NCI-H748 treated with DMSO at 0.1 percent for 48 hours (cell line): ENCODE measurements around the gene DUSP9.

ENCODE experiments used
- DNase-seq: peaks from one replicate; lab custom pipeline; 2025; lab: John Stamatoyannopoulos, UW

Gene DUSP9

GRCh38 chrX:153621949-153622598 lies 24.9 kb upstream of the DUSP9 start:
- no peak for DNase-seq

GRCh38 chrX:153622661-153623309 lies 24.2 kb upstream of the DUSP9 start:
- DNase-seq, result no peak

GRCh38 chrX:153623310-153624029 lies 23.5 kb upstream of the DUSP9 start:
- DNase-seq, result no peak

GRCh38 chrX:153624196-153625091 lies 22.6 kb upstream of the DUSP9 start:
- no peak for DNase-seq

GRCh38 chrX:153625271-153626024 lies 21.6 kb upstream of the DUSP9 start:
- no peak for DNase-seq

- DNase-seq, result no peak
Measured at GRCh38 chrX:153626025-153626633, 20.9 kb upstream of the DUSP9 start.

GRCh38 chrX:153626863-153627674 lies 19.9 kb upstream of the DUSP9 start:
- no peak for DNase-seq

- DNase-seq, result no peak
Measured at GRCh38 chrX:153627675-153628111, 19.3 kb upstream of the DUSP9 start.

GRCh38 chrX:153628129-153628528 lies 18.9 kb upstream of the DUSP9 start:
- DNase-seq, result no peak

- DNase-seq, result no peak
Measured at GRCh38 chrX:153628665-153629064, 18.3 kb upstream of the DUSP9 start.

- DNase-seq, result no peak
Measured at GRCh38 chrX:153631346-153631745, 15.7 kb upstream of the DUSP9 start.

- no peak for DNase-seq
Measured at GRCh38 chrX:153631907-153632594, 15.0 kb upstream of the DUSP9 start.

GRCh38 chrX:153632595-153632946 lies 14.4 kb upstream of the DUSP9 start:
- DNase-seq, result no peak

- DNase-seq, result no peak
Measured at GRCh38 chrX:153633048-153633447, 14.0 kb upstream of the DUSP9 start.

GRCh38 chrX:153633607-153634180 lies 13.3 kb upstream of the DUSP9 start:
- DNase-seq, result no peak

- no peak for DNase-seq
Measured at GRCh38 chrX:153634236-153634635, 12.8 kb upstream of the DUSP9 start.

GRCh38 chrX:153634832-153635231 lies 12.2 kb upstream of the DUSP9 start:
- no peak for DNase-seq

- no peak for DNase-seq
Measured at GRCh38 chrX:153635388-153635787, 11.6 kb upstream of the DUSP9 start.
